GM19239 (cell line): ENCODE data around the gene TMEM59L.

ENCODE experiments used
- DNase-seq: peaks from one replicate; pipeline ENCODE4 v3.0.0; 2011; ENCODE audit warnings: low spot score; ENCODE audit not compliant: insufficient read length
- FAIRE-seq: peaks from 2 replicates; lab custom pipeline; 2011; peaks lifted over from hg19 to GRCh38; lab: Jason Lieb, UNC

TMEM59L gene

GRCh38 chr19:18636183-18636968 is 23.7 kb downstream of the TMEM59L start:
- DNase-seq (peak; percentile 88), FAIRE-seq (peak; percentile 93)

- no peak for DNase-seq
- FAIRE-seq: no peak
These were observed 24.4 kb downstream of the TMEM59L start, which contains the start of gene KLHL26 for GRCh38 chr19:18636969-18637629. Gene KLHL26 (plus strand): TSS chr19:18637028. CDS start chr19:18637055, 27 bp downstream.

- FAIRE-seq: peak; percentile 33
- no peak for DNase-seq
These were observed 25.3 kb downstream of the TMEM59L start for GRCh38 chr19:18637673-18638630.

GRCh38 chr19:18639706-18640243 is 27.1 kb downstream of the TMEM59L start:
- DNase-seq (no peak), FAIRE-seq (no peak)

- FAIRE-seq: peak; percentile 48
- no peak for DNase-seq
These were observed 31.7 kb downstream of the TMEM59L start for GRCh38 chr19:18644196-18645034.

- DNase-seq (no peak), FAIRE-seq (no peak)
These were observed 32.4 kb downstream of the TMEM59L start for GRCh38 chr19:18645035-18645511.

GRCh38 chr19:18646535-18647370 is 34.1 kb downstream of the TMEM59L start:
- FAIRE-seq: no peak
- no peak for DNase-seq

GRCh38 chr19:18647371-18647767 is 34.7 kb downstream of the TMEM59L start:
- no peak for DNase-seq
- no peak for FAIRE-seq

GRCh38 chr19:18647807-18648206 is 35.1 kb downstream of the TMEM59L start:
- DNase-seq (no peak), FAIRE-seq (no peak)

GRCh38 chr19:18648973-18649315 is 36.3 kb downstream of the TMEM59L start:
- FAIRE-seq (no peak), DNase-seq (no peak)

GRCh38 chr19:18649371-18650020 is 36.8 kb downstream of the TMEM59L start:
- FAIRE-seq (no peak), DNase-seq (no peak)

- no peak for FAIRE-seq
These were observed 37.3 kb downstream of the TMEM59L start for GRCh38 chr19:18650021-18650390.

GRCh38 chr19:18650468-18651041 is 37.9 kb downstream of the TMEM59L start:
- DNase-seq: no peak
- FAIRE-seq: no peak

More at GRCh38 chr19:18650021-18650390, 37.3 kb downstream of the TMEM59L start:
- no peak for DNase-seq

GRCh38 chr19:18651300-18651699 is 38.6 kb downstream of the TMEM59L start:
- FAIRE-seq: no peak
- DNase-seq: no peak

- FAIRE-seq (no peak), DNase-seq (no peak)
These were observed 39.1 kb downstream of the TMEM59L start for GRCh38 chr19:18651733-18652132.

- FAIRE-seq (no peak), DNase-seq (no peak)
These were observed 41.2 kb downstream of the TMEM59L start for GRCh38 chr19:18653853-18654252.

- no peak for DNase-seq
- FAIRE-seq: no peak
These were observed 41.8 kb downstream of the TMEM59L start for GRCh38 chr19:18654469-18654868.
